GM12891 (cell line): ENCODE measurements around the gene TBC1D30.

Experiments
- PAX5 ChIP-seq: IDR thresholded peaks from 2 replicates; pipeline ENCODE4 v1.6.1; 2011; ENCODE audit warnings: low read length, moderate library complexity, mild to moderate bottlenecking; ENCODE audit not compliant: insufficient read depth, severe bottlenecking
- POLR2A ChIP-seq: IDR thresholded peaks from 2 replicates; pipeline ENCODE4 v1.6.1; 2011; ENCODE audit warnings: low read depth, low read length, control low read depth
- POLR2AphosphoS5 ChIP-seq: IDR thresholded peaks from 2 replicates; pipeline ENCODE4 v1.6.1; 2011; ENCODE audit warnings: low read depth, low read length, control low read depth
- SPI1 ChIP-seq: IDR thresholded peaks from 2 replicates; pipeline ENCODE4 v1.6.1; 2011; ENCODE audit warnings: low read depth, low read length, control low read depth
- TAF1 ChIP-seq: IDR thresholded peaks from 2 replicates; pipeline ENCODE4 v1.6.1; 2011; ENCODE audit warnings: low read depth, low read length, control low read depth

GRCh38 chr12:64883264-64884163, 59.1 kb downstream of the TBC1D30 start:
- TF ChIP-seq POLR2A (no peak), POLR2AphosphoS5 (no peak), TAF1 (no peak), PAX5 (no peak), SPI1 (no peak)
